ENCODE results near the gene CCL25. TPM values are rescaled to one million over a fixed set of nuclear protein-coding genes. Genes with fewer than 3 reads are reported as not detected.
A peak's percentile ranks its signal among the peaks of the same experiment; 100 is the strongest.

Gene CCL25
- total RNA-seq, 1 experiment from 2014 or later: 1.9 TPM

- Histone ChIP-seq H3K4me3 (ENCODE audit: insufficient read depth, low read depth, low read length) (no peak overlapping the region), H3K36me3 (replicated peaks; ENCODE audit: control insufficient read depth, insufficient read depth, low read length) (no peaks in the 10 kb centered on the region), H3K27me3 (ENCODE audit: control insufficient read depth, insufficient read depth, low read length) (no peaks in the 10 kb centered on the region)
- DNase-seq: no peak
Measured at GRCh38 chr19:8064911-8065874, 12.6 kb downstream of the CCL25 start.

- Histone ChIP-seq H3K4me3 (ENCODE audit: insufficient read depth, low read depth, low read length) (no peak overlapping the region), H3K27me3 (ENCODE audit: control insufficient read depth, insufficient read depth, low read length) (no peaks in the 10 kb centered on the region), H3K36me3 (replicated peaks; ENCODE audit: control insufficient read depth, insufficient read depth, low read length) (no peaks in the 10 kb centered on the region)
- DNase-seq: no peak
Measured at GRCh38 chr19:8065875-8066261, 13.3 kb downstream of the CCL25 start.

GRCh38 chr19:8069096-8069973 is 16.8 kb downstream of the CCL25 start:
- no peaks in the 10 kb centered on the region for H3K27me3 ChIP-seq (ENCODE audit: control insufficient read depth, insufficient read depth, low read length)
- peaks cover 1% of the 10 kb centered on the region for H3K36me3 ChIP-seq (replicated peaks; ENCODE audit: control insufficient read depth, insufficient read depth, low read length)
- H3K4me3 ChIP-seq (ENCODE audit: insufficient read depth, low read depth, low read length): no peak overlapping the region
- DNase-seq: peak; percentile 67

DNA sequence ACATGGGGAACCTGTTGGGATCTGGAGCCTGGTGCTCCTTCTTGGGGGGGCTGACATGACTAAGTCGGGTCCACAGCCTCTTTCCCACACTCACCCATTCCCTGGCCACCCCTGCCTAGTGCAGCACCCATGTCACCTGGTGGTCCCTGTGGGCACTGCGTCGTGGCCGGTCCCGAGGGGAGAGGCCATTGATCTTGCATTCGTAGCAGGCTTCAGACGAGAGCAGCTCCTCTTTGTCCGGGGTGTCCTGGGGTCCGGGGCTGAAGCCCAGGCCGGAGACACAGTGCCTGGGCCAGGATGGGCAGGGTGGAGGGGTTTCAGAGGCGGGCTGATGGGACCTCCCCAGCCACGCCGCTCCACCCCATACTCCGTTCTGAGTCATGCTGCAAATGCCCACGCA is 19.4 kb downstream of the CCL25 start:
- no peak for DNase-seq

DNA sequence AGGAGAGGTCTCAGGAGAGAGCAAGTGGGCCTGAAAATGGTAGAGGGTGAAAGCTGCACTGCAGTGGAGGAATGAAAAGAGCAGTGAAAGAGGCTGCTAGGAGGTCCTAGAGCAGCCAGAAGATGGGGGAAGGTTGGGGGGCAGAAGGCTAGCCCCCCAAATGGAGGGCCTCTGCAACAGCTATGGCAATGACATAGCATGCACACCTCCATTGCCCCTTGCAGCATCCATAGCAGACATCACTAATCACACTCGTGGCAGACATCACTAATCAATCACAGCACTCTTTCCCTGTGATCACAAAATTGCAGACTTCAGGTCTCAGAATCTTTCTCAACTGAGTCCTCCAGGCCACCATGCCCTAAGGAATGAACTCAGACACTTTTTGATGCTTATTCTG is 21.9 kb downstream of the CCL25 start:
- Histone ChIP-seq H3K27me3 (ENCODE audit: control insufficient read depth, insufficient read depth, low read length) (no peaks in the 10 kb centered on the region), H3K36me3 (replicated peaks; ENCODE audit: control insufficient read depth, insufficient read depth, low read length) (peaks cover 4% of the 10 kb centered on the region), H3K4me3 (ENCODE audit: insufficient read depth, low read depth, low read length) (no peak overlapping the region)
- no peak for DNase-seq

More for the DNA sequence above, 19.4 kb downstream of the CCL25 start:
- peaks cover 4% of the 10 kb centered on the region for H3K36me3 ChIP-seq (replicated peaks; ENCODE audit: control insufficient read depth, insufficient read depth, low read length)
- H3K4me3 ChIP-seq (ENCODE audit: insufficient read depth, low read depth, low read length): no peak overlapping the region
- no peaks in the 10 kb centered on the region for H3K27me3 ChIP-seq (ENCODE audit: control insufficient read depth, insufficient read depth, low read length)

DNA sequence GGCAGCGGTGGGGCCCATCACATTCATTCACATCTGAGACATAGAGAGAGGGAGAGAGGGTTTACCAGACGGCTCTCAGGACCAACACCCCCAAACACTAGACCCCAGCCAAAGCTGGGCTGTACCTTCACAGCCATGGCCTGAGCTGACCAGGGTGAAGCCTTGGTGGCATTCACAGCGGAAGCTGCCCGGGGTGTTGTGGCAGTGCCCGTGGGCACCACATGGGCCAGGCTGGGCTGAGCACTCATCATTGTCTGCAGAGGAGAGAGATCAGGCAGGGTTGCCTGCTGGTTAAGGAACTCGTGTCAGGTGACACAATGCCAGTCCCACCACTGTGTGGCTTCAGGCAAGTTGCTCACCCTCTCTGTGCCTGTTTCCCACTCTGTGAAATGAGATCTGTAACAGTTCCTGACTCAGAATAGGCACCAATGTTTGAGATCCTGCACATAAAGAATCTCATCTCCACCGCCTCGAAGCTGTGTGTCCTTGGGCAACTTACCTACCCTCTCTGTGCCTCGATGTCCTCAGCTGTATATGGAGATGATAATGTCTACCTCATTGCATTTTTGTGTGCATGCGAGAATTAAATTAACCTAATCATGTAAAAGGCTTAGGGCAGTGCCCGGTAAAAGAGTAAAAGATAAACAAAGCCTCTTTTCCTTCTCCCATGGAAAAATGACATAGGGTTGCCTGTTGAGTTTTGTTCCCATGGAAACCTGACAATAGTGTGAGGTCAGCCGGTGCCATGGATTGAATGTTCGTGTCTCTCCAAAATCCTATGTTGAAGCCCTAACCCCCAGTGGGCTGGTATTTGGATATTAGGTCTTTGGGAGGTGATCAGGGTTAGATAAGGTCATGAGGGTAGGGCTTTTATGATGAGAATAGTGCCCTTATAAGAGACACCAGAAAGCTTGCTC is 22.9 kb downstream of the CCL25 start:
- H3K4me3 ChIP-seq (ENCODE audit: insufficient read depth, low read depth, low read length): no peak overlapping the region
- H3K27me3 ChIP-seq (ENCODE audit: control insufficient read depth, insufficient read depth, low read length): no peaks in the 10 kb centered on the region
- peaks cover 4% of the 10 kb centered on the region for H3K36me3 ChIP-seq (replicated peaks; ENCODE audit: control insufficient read depth, insufficient read depth, low read length)
- DNase-seq: no peak

GRCh38 chr19:8079988-8080387 is 27.4 kb downstream of the CCL25 start:
- peaks cover 4% of the 10 kb centered on the region for H3K36me3 ChIP-seq (replicated peaks; ENCODE audit: control insufficient read depth, insufficient read depth, low read length)
- no peak overlapping the region for H3K4me3 ChIP-seq (ENCODE audit: insufficient read depth, low read depth, low read length)
- no peak for DNase-seq
- no peaks in the 10 kb centered on the region for H3K27me3 ChIP-seq (ENCODE audit: control insufficient read depth, insufficient read depth, low read length)

- no peak overlapping the region for H3K4me3 ChIP-seq (ENCODE audit: insufficient read depth, low read depth, low read length)
- H3K36me3 ChIP-seq (replicated peaks; ENCODE audit: control insufficient read depth, insufficient read depth, low read length): peaks cover 1% of the 10 kb centered on the region
- DNase-seq: no peak
- H3K27me3 ChIP-seq (ENCODE audit: control insufficient read depth, insufficient read depth, low read length): no peaks in the 10 kb centered on the region
Measured at GRCh38 chr19:8080832-8081231, 28.3 kb downstream of the CCL25 start.

- H3K27me3 ChIP-seq (ENCODE audit: control insufficient read depth, insufficient read depth, low read length): no peaks in the 10 kb centered on the region
- no peak for DNase-seq
- H3K36me3 ChIP-seq (replicated peaks; ENCODE audit: control insufficient read depth, insufficient read depth, low read length): peaks cover 1% of the 10 kb centered on the region
- no peak overlapping the region for H3K4me3 ChIP-seq (ENCODE audit: insufficient read depth, low read depth, low read length)
Measured at GRCh38 chr19:8081569-8082550, 29.3 kb downstream of the CCL25 start.

DNA sequence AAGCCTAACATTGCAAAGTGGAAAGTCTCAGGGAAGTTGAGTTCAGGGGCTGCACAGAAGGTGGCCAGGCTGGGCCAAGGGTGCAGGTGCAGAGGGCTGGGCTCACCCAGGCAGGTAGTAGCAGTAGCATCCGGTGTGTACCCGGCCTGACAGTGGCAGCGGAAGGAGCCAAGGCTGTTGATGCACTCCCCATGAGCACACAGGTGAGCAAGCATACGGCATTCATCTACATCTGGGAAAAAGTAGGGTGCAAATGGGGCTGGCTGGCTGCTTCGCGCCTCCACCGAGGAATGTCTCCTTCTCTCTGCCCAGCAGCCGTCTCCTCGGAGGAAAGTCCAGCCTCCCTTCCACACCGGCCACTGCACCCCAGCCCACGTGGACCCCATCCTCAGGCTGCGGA is 30.6 kb downstream of the CCL25 start:
- H3K36me3 ChIP-seq (replicated peaks; ENCODE audit: control insufficient read depth, insufficient read depth, low read length): peaks cover 7% of the 10 kb centered on the region
- DNase-seq: no peak
- no peak overlapping the region for H3K4me3 ChIP-seq (ENCODE audit: insufficient read depth, low read depth, low read length)
- no peaks in the 10 kb centered on the region for H3K27me3 ChIP-seq (ENCODE audit: control insufficient read depth, insufficient read depth, low read length)

- H3K36me3 ChIP-seq (replicated peaks; ENCODE audit: control insufficient read depth, insufficient read depth, low read length): peaks cover 16% of the 10 kb centered on the region
- no peaks in the 10 kb centered on the region for H3K27me3 ChIP-seq (ENCODE audit: control insufficient read depth, insufficient read depth, low read length)
- DNase-seq: no peak
- H3K4me3 ChIP-seq (ENCODE audit: insufficient read depth, low read depth, low read length): no peak overlapping the region
Measured at GRCh38 chr19:8084152-8084551, 31.6 kb downstream of the CCL25 start.

- H3K4me3 ChIP-seq (ENCODE audit: insufficient read depth, low read depth, low read length): no peak overlapping the region
- peaks cover 25% of the 10 kb centered on the region for H3K36me3 ChIP-seq (replicated peaks; ENCODE audit: control insufficient read depth, insufficient read depth, low read length)
- DNase-seq: peak; percentile 71
- H3K27me3 ChIP-seq (ENCODE audit: control insufficient read depth, insufficient read depth, low read length): no peaks in the 10 kb centered on the region
Measured at GRCh38 chr19:8085598-8086408, 33.2 kb downstream of the CCL25 start.
